Cerebellar nuclear complex (tissue), 1 donor: ENCODE data around the gene DEPDC1B.
"Not testable (repeated sequence)": the region's sequence is repeated elsewhere in the genome, so short reads cannot be mapped to it uniquely, and the experiment has no call there.

Source experiments
- DNase-seq, 2 experiments: peaks; one replicate each; lab custom pipeline; 2025; lab: John Stamatoyannopoulos, UW

DEPDC1B gene

DNA sequence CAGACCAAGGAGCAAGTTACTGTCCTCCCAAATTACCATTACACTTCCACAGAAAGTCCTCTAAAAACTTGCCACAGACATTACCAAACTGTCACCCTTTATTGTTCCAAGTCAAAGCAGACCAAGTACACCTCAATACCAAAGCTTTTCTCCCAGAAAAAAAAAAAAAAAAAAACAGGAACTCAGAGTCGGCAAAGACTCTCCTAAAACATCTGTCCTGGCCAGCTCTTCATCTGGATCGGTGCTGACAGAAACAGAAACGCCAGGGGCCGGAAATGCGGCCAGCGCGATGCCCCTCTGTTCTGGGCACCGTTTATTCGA, 718 bp downstream of the DEPDC1B start:
- DNase-seq = no peak

DNA sequence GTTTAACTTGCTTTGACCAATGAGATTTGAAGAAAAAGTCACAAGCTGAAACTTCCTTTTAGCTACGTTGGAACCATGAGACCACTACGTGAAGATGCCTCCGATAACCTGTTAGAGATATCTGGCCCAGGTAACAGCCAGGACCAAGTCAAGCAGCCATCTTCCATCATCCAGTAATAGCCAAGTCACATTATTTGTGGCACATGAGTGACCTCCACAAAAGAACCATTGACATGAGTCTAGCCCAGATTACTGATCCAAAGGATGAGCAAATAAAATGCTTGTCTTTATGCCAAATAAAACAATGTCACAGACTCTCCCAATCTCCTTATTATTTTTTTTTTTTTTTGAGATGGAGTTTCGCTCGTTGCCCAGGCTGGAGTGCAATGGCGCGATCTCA, 1.6 kb downstream of the DEPDC1B start:
- no peak for DNase-seq

DNA sequence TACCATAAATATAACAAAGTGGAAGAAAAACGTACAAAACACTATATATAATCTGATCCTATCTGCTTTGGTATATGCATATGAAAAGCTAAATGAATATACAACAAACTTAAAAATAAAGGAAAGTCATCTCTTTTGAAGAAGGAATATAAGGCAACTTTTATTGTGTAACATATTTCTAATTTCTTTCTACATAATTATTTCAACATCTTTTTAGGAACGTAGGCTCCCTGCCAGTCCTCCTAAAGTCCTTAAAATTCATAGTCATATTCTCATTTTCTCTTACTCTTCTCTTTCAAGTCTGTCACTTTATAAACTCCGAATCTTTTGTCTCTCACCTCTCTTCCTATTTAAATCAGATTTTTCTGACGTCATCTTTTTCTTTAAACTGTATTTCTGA, 9.6 kb downstream of the DEPDC1B start:
- no peak for DNase-seq

DNA sequence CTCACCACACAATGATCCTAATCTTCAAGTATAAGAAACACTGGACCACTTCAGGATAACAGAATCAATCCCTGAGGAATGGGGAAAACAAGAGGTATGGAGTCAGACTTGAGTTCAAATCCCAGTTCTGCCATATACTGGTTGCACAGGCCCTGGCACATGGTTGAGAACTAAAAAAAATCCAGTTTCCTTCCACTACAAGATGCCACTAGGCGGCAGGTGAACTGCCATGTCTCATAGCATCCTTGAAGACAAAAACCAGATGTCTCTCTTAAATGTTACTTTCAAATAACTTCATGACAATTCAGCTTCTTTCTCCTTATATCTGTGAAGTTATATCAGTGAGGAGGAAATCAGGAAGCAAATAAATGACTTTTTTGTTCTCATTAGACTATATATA, 11.0 kb downstream of the DEPDC1B start:
- no peak for DNase-seq

DNA sequence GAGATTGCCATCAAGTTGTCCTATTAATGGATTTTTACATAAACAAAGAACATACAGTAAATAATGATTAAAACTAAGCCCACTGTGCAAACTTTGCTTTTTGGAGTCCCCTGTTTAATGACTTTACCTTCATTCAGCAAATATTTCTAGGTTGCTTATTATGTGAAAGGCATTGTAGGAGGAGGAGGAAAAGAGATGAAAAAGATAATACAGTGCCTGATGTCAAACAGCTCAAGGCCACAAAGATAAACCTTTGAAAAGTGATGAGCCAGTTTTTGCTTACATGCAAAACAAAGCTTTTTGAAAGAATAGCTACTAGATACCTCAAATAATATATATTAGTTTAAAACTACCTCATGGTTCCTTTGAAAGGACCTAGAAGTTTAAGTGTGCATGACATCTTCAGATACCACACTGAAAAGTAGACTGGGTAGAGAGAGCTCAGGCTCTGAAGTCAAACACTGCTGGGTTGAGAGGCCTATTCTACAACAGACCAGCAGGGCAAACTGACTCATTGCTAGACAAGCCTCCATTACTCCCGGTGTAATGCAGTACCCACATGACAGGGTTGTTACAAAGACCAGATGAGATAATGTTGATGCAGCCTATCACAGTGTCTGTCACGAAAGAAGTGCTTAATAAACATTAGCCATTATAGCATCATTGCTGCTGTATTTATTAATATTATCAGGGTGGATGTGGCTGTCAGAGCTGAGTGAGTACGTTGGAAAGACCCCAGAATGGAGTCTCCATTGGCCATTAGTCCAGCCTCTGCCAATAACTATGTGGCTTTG, 11.8 kb downstream of the DEPDC1B start:
- no peak for DNase-seq

DNA sequence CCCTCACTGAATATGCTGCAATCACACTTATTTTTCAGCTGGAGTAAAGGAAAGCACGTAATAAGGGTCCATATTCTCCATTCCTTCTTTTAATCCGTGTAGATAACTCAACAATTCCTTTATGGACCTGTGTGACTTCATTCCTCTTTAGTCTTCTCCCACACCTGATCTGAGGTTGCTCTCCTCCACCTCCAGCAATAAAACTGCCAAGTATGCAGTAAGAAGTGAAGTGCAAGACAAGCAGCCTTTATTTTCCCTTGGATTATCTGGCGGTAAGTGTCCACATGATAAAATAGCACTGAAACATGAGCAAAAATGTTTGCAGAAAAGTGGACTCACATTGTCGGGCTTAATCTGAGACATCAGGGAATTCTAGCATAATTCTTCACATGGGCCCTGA, 13.8 kb downstream of the DEPDC1B start:
- no peak for DNase-seq

DNA sequence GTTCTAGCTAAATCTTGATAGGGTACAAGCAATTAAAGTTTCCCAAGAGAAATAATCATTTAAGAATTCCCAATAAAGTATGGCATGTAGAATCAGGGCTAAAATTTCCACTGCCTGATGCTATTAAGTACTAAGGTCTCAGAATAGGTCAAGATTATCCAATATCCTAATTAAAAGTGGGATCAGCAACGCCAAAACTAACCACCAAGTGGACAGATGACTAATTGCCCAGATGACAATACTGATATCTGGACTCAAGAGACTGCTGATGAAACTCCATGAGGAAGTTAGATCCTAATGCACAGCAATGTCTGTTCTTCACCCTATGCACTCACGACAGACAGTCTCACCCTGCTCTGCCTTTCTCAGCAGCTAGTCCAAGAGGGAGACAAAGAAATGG, 14.3 kb downstream of the DEPDC1B start:
- DNase-seq = no peak

DNA sequence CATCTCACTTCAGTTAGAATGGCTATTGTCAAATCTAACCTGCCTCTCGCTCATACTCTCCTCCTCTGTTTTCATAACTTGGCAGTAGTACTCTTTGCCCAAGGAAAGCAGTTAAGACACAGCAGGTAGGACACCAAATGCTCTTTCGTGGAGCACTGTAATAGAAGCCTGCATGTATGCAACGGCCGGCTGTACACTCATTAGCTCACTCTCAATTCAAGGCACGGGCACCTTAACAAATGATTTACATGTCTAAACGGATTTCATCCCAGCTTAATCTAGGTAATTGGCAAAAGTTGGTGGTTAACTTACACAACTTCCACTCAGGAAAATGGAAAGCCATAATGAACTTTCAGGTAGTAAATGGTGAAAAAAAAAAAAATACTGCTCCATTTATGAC, 14.9 kb downstream of the DEPDC1B start:
- DNase-seq = no peak

DNA sequence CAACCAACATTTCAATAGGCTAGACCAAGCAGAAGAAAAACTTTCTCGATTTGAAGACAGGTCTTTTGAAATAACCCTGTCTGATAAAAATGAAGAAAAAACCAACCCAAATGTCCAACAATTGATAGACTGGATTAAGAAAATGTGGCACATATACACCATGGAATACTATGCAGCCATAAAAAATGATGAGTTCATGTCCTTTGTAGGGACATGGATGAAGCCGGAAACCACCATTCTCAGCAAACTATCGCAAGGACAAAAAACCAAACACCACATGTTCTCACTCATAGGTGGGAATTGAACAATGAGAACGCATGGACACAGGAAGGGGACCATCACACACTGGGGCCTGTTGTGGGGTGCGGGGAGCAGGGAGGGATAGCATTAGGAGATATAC, 18.0 kb downstream of the DEPDC1B start:
- DNase-seq = not testable (repeated sequence)

DNA sequence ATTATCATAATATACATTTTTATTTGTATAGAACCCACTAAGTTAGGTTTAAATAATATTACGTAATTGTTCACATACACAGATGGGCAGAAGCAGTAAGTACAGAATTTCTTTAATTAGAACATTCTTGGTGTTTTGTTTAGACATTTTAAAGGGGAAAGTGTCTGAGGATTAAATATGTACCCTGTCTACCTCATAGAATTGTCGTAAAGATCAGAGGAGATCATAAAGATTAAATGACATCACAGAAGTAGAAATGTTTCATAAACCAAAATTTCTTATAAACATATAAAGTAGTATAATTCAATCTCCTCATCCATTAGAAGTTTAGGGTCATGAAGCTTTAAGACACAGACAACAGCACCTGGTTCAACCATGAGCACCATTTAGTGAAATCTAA, 20.1 kb downstream of the DEPDC1B start:
- no peak for DNase-seq

DNA sequence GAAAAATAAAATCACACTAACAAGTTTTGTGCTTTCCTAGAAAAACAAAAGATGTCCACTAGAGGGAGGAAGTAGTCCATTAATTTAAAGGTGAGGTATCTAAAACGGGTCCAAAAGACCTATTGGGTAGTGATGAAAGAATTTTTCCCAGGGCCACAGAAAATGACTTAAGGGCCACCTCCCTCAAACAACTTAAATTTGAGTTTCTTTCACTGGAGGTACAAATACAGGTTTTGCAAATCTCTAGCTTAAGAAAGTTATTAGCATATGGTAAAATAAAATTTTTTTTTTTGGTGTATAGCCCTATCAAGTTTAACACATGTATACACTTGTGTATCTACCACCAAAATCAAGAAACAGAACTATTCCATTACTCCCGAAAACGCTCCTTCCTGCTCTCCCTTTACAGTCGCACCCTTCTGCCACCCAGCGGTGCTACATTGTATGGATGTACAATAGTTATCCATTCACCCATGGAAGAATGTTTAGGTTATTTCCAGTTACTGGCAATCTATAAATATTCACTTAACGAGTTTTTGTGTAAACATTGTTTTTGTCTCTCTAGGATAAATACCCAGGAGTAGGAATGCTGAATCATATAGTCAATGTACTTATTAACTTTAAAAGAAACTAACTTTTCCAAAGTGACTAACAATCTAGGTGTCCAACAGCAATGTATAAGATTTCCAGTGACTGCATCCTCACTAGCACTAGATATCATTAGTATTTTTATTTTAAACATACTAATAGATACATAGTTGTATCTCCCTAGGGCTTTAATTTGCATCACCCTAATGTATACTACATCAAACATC, 21.9 kb downstream of the DEPDC1B start:
- no peak for DNase-seq

DNA sequence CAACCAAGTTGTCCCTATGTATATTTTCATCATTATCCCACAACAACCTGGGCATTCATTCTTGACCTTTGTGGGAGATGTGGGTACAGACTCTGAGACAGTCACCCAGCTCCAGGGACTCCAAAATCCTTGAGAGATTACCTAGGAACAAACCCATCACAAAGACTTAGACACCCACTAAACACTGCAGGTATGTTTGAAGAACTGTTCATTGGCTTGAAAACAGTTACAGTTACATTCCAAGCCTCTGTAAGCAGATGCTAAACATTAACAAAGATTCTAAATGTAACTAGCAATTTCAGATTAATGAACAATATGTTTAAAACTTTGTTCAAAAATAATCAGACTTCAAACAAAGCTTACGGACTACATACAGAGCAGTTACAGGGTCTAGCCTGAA, 24.7 kb downstream of the DEPDC1B start:
- DNase-seq = no peak

DNA sequence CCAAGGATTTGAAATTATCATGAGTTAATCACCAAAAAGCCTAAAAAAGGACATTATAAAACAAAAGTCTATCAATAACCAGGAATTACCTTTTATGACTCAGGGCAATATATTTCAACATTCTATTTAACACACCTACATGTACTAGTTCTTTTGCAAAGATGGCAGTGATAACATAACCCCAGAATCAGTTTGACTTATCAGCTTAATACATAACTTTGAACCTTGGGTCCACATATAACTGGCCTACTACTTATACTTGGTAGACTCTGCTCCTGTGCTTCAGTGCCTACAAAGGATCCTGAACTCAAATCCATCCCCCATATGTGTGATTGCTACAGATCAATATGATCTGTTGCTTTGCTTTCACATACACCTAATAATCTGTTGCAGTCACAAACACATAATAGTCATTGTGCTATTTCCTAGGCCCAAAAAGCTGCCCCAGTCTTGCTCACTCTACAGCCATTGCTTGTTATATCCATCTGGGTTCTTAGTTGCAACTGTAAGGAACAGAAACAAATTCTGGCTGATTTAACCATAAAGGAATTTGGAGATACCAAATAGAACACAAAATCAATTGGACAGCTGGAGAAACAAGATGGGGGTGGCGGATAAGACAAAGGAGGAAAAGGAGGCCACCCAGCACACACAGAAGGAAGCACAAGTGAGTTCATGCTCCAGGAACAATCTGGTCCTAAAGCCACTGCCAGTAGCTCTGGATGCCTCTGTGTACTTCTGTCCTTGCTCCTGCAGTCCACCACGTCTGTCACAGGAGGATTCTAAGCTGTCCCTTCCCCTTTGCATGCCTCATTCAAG, 25.5 kb downstream of the DEPDC1B start:
- DNase-seq = no peak

DNA sequence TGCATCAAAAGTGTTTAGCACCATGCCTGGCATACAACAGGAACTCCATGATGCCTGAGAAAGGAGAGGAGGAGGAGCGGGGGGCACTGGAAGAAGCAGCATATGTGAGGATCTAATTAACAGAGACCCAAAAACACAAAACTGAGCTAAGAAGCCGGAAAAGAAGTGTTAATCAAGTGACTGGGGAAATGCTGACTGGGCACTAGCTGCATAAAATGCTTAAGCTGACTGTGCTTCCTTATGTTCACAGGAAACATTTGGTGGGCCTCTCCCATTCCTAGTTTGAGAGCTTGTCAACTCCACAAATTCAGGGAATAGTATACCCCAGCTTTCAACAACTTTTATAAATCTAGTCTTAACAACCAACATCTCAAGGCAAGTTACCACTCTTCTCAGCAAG, 26.6 kb downstream of the DEPDC1B start:
- DNase-seq = no peak

DNA sequence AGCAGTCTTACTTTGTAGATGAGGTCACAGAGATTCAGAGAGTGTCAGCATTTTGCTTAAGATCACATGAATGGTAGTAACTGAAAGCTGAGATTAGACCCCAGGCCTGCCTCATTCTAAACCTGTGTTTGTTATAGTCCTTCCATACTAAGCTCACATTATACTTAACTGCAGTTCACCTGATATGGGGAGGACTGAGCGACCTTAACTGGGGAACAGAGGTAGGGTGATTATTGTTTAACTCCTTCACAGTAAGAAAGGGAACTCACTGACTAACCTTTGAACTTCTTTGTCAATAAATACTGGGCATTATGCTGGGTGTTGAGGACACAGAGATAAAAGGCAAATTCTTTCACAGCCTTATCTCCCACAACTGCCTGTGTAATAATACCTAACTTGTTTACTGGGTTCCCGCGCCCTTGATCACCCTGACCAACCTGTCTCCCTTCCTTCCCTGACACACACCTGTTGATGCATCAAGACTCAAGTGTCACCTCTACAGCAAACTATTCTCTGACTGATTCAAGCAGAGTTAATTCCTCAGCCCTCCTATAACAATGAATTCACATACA, 27.2 kb downstream of the DEPDC1B start:
- no peak for DNase-seq

DNA sequence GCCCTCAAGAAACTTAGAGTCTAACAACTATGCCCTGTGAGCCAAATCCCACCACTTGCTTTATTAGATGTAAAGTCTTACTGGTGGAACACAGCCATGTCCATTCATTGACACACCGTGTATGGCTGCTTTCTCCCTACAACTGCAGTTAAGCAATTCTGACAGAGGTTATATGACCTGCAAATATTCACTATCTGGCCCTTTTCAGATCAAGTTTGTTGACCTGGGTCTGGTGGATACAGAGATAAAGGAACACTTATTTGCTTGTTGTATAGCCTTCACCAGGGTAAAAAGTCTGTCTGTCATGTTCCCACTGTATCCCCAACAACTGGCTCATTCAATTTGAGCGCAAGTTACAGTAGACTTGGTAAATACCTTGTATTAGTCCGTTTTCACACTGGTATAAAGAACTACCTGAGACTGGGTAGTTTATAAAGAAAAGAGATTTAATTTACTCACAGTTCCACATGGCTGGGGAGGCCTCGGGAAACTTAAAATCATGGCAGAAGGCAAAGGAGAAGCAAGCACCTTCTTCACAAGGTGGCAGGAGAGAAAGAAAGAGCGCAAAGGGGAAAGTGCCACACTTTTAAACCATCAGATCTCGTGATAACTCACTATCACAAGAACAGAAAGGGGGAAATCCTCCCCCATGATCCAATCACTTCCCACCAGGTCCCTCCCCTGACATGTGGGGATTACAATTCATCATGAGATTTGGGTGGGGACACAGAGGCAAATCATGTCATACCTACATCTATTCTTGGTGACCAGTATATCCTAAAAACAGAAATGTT, 27.9 kb downstream of the DEPDC1B start:
- DNase-seq = no peak

DNA sequence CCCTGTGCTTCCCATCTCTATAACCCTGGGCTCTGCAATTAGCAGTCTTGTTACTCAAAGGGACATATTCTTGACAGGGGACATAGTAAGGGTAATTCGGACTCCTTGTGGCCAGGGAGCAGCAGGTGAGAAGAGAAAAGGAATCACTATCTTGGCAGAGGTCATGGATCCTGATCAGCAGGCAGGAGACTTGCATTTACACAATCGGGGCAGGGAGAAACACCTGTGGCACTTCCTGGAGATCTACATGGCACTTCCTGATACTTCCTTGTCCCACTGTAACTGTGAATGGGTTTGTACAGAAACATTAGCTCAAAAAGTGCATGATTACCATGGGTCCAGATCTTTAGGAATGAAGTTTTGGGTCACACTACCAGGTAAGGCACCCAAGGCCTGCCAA, 29.2 kb downstream of the DEPDC1B start:
- no peak for DNase-seq

DNA sequence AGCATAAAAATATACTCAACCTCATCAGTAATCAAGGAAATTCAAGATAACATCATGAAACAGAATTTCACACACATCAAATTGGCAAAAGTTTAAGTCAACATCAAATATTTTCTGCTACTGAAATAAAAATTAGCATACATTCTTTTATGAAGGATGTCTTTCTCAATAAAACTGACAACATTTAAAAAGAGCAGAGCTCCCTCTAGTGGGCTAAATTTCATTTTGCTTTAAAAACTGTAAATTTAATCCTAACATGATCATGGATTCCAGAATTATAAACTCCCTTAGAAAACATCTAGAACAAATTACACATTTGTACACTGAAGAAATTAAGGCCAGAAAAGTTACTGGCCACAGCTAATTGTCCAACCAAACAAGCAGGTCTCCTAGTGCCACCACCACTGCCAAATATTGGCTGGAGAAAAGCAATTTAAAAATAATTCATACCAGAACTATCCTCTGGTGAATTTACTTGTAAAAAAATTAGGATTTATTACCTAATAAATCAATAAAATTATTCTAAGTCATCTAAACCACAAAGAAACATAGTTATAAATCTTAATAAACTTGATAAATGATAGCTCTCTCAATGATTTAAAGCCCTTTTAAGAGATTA, 31.2 kb downstream of the DEPDC1B start:
- DNase-seq = no peak

DNA sequence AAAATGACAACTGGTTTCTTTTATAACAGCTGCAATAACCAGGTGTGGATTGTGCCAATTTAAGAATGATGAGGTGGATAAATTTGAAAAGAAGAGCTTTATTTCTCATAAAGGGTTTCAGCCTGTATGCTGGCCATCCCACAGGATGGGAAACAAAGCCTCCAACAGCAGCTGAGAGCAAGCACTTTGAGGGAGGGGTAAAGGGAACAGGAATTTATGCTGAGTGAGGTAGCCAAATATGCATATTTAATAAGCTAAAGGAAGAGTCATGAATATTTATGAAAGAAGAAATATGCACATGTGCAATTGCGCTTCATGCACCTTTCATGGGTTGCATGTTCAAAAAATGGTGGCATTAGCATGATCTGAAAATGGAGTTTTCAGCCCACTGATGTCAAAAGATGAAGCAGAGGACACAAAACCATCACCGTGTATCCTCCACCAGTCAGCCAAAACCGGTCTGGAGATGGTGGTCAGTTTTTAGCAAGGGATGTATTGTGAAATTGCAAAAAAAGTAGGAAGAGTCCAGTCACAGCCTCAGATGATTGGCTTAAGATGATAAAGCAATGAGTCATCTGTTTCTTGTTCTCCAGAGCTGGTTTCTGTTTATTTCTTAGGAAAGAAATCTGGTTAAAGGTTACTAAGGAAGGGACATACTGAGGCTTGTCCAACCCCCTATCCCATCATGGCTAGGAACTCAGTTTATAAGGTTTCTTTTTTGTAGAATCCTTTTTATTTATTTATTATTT, 47.9 kb downstream of the DEPDC1B start:
- no peak for DNase-seq

DNA sequence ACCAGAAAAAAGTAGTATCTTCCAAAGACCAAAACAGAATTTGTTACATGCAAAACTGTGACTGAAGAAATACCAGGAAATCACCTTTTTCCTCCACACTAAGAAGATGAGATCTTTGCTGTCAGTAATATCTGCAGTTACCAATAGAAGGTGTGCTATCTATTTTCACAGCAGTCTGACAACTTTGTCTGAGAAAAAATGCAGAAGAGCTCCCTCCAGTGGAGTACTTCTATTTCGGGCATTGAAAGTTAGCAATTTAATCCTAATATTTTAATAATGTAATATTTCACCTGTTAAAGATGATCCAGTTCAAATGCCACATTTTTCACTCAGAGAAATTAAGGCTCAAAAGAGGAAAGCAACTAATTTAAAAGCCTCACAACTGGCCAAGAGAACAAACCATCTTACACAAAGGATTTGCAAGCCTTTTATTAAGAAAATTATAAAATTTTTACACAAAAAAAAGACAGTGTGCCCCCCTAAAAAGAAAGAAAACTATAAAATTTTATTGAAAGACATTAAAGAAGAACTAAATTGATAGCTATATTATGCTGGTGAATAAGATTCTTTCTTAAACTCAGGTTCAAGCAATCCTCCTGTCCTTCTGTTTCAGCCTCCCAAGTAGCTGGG, 50.6 kb downstream of the DEPDC1B start:
- no peak for DNase-seq
